Activated B cell treated with CpG ODN at 0.5 μM for 24 hours (primary cell): ENCODE data around the gene CCDC24. TPM values are rescaled to one million over a fixed set of nuclear protein-coding genes. Genes with fewer than 3 reads are reported as not detected.

Experiments used
- ATAC-seq: fragments of 200-7000 bp; cut with Tn5 transposase; one replicate; pipeline ENCODE4 v1.10.0; 2021; ENCODE audit warnings: low read depth, mild to moderate bottlenecking, moderate library complexity
- CTCF ChIA-PET: fragments of 350-600 bp; sonication (Branson Sonifier 250); formaldehyde crosslinking; loops from one replicate; lab custom pipeline; 2021; ENCODE audit warnings: antibody characterized with exemption; lab: Charles Lee
- POLR2A ChIA-PET: fragments of 350-600 bp; sonication (Branson Sonifier 250); formaldehyde crosslinking; loops from one replicate; lab custom pipeline; 2021; ENCODE audit warnings: antibody characterized with exemption; lab: Charles Lee
- DNase-seq: peaks from one replicate; pipeline ENCODE4 v3.0.0; 2022
- H3K27ac Mint-ChIP-seq: one replicate; pipeline ENCODE4 v1.8.0; 2020; ENCODE audit warnings: mixed read lengths
- H3K27me3 Mint-ChIP-seq: one replicate; pipeline ENCODE4 v1.8.0; 2021; ENCODE audit warnings: mixed read lengths
- H3K36me3 Mint-ChIP-seq: one replicate; pipeline ENCODE4 v1.8.0; 2021; ENCODE audit warnings: low read depth, mixed read lengths
- H3K4me1 Mint-ChIP-seq: one replicate; pipeline ENCODE4 v1.8.0; 2021; ENCODE audit warnings: mixed read lengths
- H3K4me3 Mint-ChIP-seq: one replicate; pipeline ENCODE4 v1.8.0; 2020; ENCODE audit warnings: mild to moderate bottlenecking, mixed read lengths
- H3K9me3 Mint-ChIP-seq: one replicate; pipeline ENCODE4 v1.8.0; 2020; ENCODE audit warnings: mixed read lengths
- intact Hi-C: fragments of 100-400 bp; cut with micrococcal nuclease; formaldehyde crosslinking; loops from one replicate; pipeline ENCODE4 v1.15.1; 2024
- total RNA-seq: library from RNA; stranded (reverse); gene quantifications from 2 replicates; pipeline ENCODE4 v1.2.3, GENCODE V29; 2022
- TF ChIP-seq, protein P1 (sequence below): fragments of 200-600 bp; IDR thresholded peaks from one replicate; pipeline ENCODE4 v1.8.0; 2022; ENCODE audit warnings: antibody characterized with exemption, mild to moderate bottlenecking

The CCDC24 gene
- total RNA-seq, 1 donor from 2014 or later: 15.1 TPM

GRCh38 chr1:43995984-43996732 is 4.8 kb downstream of the CCDC24 start:
- Mint-ChIP-seq H3K4me3 (no peak overlapping the region), H3K27me3 (no peaks in the 10 kb centered on the region), H3K27ac (no peak overlapping the region), H3K4me1 (peaks cover 33% of the 10 kb centered on the region), H3K36me3 (peaks cover 2% of the 10 kb centered on the region), H3K9me3 (no peaks in the 10 kb centered on the region)
- CTCF ChIA-PET: interaction anchor here (1.0 kb wide), 1 partner anchor 40 kb away, joined by 3 read pairs; no protein-coding TSS in a partner anchor
- DNase-seq: no peak
- no peak for ATAC-seq
- POLR2A ChIA-PET: interaction anchor here (0.7 kb wide), 1 partner anchor 21 kb away, joined by 4 read pairs; the partner anchor contains the start of gene ATP6V0B
- TF ChIP-seq, protein P1, sequence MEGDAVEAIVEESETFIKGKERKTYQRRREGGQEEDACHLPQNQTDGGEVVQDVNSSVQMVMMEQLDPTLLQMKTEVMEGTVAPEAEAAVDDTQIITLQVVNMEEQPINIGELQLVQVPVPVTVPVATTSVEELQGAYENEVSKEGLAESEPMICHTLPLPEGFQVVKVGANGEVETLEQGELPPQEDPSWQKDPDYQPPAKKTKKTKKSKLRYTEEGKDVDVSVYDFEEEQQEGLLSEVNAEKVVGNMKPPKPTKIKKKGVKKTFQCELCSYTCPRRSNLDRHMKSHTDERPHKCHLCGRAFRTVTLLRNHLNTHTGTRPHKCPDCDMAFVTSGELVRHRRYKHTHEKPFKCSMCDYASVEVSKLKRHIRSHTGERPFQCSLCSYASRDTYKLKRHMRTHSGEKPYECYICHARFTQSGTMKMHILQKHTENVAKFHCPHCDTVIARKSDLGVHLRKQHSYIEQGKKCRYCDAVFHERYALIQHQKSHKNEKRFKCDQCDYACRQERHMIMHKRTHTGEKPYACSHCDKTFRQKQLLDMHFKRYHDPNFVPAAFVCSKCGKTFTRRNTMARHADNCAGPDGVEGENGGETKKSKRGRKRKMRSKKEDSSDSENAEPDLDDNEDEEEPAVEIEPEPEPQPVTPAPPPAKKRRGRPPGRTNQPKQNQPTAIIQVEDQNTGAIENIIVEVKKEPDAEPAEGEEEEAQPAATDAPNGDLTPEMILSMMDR: no peak
- intact Hi-C loops: loop anchor here (10.0 kb wide), 1 partner anchor 639 kb away; no protein-coding TSS in a partner anchor

DNA sequence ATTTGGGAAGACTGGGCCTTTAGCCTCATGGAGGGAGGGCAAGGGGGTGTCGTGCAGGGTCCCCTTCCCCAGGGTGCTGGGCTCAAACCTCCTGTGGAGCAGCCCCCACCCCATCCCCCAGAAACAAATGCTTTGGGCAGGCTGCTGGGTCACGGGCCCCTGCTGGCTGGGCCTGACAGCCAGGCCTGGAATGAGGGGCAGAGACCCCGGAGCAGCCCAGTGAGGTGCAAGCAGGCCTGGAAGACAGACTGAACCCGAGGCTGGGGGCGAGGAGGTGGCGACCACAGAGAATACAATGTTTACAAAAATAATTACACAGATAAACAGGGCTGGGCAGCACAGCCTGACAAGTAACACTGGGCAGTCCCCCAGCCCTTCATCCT is 5.3 kb downstream of the CCDC24 start:
- peaks cover 29% of the 10 kb centered on the region for H3K4me1 Mint-ChIP-seq
- no peaks in the 10 kb centered on the region for H3K27me3 Mint-ChIP-seq
- DNase-seq: no peak
- H3K9me3 Mint-ChIP-seq: no peaks in the 10 kb centered on the region
- ChIA-PET CTCF (no interaction called here), POLR2A (no interaction called here)
- no peak for ATAC-seq
- TF ChIP-seq, protein P1: no peak
- no peak overlapping the region for H3K27ac Mint-ChIP-seq
- intact Hi-C loops: loop anchor here (10.0 kb wide), 1 partner anchor 638 kb away; no protein-coding TSS in a partner anchor
- no peak overlapping the region for H3K4me3 Mint-ChIP-seq
- H3K36me3 Mint-ChIP-seq: no peaks in the 10 kb centered on the region

DNA sequence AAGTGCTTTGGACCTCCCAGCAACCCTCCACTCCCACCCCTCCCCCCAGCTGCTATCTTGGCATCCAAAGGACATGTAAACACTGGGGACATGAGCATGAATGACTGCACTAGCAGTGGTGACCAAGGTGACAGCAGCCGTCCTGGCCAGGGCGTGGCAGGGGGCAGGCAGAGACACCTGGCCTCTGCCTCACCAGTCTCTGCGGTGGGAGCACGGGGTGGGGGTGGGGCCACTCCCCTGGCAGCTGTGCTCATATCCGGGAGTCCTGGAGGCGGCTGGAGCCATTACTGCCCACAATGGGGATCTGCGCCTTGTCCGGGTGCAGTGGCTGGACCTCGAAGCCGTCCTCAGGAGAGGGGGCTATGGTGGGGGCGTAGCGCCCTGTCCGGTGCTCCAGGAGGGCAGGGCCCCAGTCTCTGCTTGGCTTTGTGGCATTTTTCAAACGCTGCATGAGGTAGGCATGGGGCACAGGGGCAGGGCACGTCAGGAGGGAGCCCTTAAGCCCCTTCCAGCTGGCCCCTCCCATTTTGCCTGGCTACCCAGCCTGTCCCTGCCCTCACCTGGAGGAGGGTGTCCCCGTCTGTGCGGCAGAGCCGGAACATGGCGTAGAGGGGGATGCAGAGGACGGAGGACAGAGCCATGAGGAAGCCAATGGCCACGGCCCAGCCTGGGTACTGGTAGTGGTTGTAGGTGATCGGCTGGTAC is 6.0 kb downstream of the CCDC24 start:
- CTCF ChIA-PET: no interaction called here
- no peak overlapping the region for H3K27ac Mint-ChIP-seq

DNA sequence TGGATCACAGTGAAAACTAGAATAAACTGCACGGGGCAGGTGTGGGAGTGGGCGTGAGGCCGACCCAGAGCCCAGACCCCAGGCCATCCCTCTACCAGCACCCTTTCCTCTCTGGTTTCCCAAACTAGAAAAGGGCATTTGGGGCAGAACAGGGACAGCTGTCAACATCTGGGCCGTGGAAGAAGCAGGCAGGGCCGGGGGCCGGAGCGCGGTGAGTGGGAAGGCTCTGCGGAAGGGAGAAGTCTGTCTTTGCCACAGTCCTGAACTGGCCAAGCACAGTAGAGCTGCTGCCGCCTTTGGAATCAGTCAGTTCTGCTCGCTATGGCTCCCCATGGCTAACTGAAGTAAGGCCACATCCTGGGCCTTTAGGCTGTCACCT is 6.6 kb downstream of the CCDC24 start:
- no peaks in the 10 kb centered on the region for H3K36me3 Mint-ChIP-seq
- TF ChIP-seq, protein P1: no peak
- no peaks in the 10 kb centered on the region for H3K27me3 Mint-ChIP-seq
- H3K27ac Mint-ChIP-seq: no peak overlapping the region
- DNase-seq (no peak), ATAC-seq (no peak)
- ChIA-PET POLR2A (no interaction called here), CTCF (no interaction called here)
- H3K4me1 Mint-ChIP-seq: peaks cover 19% of the 10 kb centered on the region
- no peak overlapping the region for H3K4me3 Mint-ChIP-seq
- H3K9me3 Mint-ChIP-seq: no peaks in the 10 kb centered on the region
- intact Hi-C loops: loop anchor here (10.0 kb wide), 1 partner anchor 637 kb away; no protein-coding TSS in a partner anchor

More for the DNA sequence above, 6.0 kb downstream of the CCDC24 start:
- POLR2A ChIA-PET: no interaction called here
- TF ChIP-seq, protein P1: no peak
- DNase-seq (no peak), ATAC-seq (no peak)
- Mint-ChIP-seq H3K4me1 (peaks cover 24% of the 10 kb centered on the region), H3K27me3 (no peaks in the 10 kb centered on the region), H3K36me3 (no peaks in the 10 kb centered on the region), H3K9me3 (no peaks in the 10 kb centered on the region), H3K4me3 (no peak overlapping the region)
- intact Hi-C loops: loop anchor here (10.0 kb wide), 1 partner anchor 637 kb away; no protein-coding TSS in a partner anchor

GRCh38 chr1:43999455-43999854 is 8.1 kb downstream of the CCDC24 start:
- Mint-ChIP-seq H3K4me1 (peaks cover 6% of the 10 kb centered on the region), H3K27me3 (no peaks in the 10 kb centered on the region), H3K4me3 (no peak overlapping the region), H3K36me3 (no peaks in the 10 kb centered on the region), H3K27ac (no peak overlapping the region), H3K9me3 (no peaks in the 10 kb centered on the region)
- DNase-seq: no peak
- TF ChIP-seq, protein P1: no peak
- ChIA-PET CTCF (interaction anchor here (9.2 kb wide), 1 partner anchor 36 kb away, joined by 150 read pairs; no protein-coding TSS in a partner anchor), POLR2A (no interaction called here)
- intact Hi-C loops: loop anchor here (10.0 kb wide), 1 partner anchor 635 kb away; no protein-coding TSS in a partner anchor
- no peak for ATAC-seq
